Right ventricle myocardium superior (tissue), 1 donor: ENCODE measurements around the gene POLA2. TPM values are rescaled to one million over a fixed set of nuclear protein-coding genes. Genes with fewer than 3 reads are reported as not detected.
"Not testable (repeated sequence)": the region's sequence is repeated elsewhere in the genome, so short reads cannot be mapped to it uniquely, and the experiment has no call there.

Source experiments
- ATAC-seq: fragments of 200-7000 bp; cut with Tn5 transposase; one replicate; pipeline ENCODE4 v1.9.1; 2020; ENCODE audit warnings: mild to moderate bottlenecking; ENCODE audit not compliant: poor library complexity
- DNase-seq: peaks from one replicate; pipeline ENCODE4 v3.0.0-alpha.2; 2020
- intact Hi-C: fragments of 100-400 bp; cut with DNase I; formaldehyde crosslinking; loops from one replicate; pipeline ENCODE4 v1.11.2; 2022
- total RNA-seq: library from RNA; stranded (reverse); fragmentation: NEBNext Ultra II Directional; extraction: Animal tissue kit (Norgen Biotek cat#: 25700); gene quantifications from one replicate; pipeline ENCODE4 v1.2.1, GENCODE V29; 2021
- donor health status: DM: no; HTN: yes; CAD: no; lungs with severe emphysema.

Gene POLA2
- total RNA-seq, 1 donor from 2014 or later, result 4.9 TPM

DNA sequence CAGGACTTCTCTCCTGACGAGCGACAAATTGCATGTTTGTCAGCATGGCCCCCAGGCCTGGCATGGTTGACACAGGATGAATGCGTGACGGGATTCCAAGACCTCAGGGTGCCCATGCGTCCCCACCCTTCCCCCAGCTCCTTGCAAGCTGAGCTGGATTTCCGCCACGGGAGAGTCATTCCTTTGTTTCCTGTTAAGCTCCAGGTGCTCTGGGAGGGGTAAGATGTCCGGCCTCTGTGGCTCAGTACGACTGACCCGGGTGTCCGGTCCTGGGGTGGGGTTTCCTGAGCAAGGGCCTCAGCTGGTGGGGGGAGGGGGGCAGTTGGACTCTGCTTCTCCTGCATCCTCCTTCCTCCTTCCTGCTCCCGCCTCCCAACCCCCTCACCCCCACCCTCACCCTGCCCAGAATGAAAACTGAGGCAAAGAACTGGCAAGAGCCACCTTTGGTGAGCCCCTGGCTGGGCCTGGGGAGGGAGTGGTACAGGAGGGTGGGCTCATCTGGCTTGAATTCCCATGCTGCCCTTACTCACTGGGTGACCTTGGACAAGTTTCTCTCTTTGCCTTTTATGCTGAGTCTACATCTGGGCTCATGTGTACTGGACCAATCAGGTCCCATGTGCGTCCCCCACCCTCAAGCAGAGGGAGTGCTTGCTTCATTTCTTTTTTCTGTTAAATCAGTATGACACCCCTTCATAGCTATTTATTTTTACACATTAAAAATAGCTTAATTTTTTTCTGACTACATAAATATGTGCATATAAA, 55.4 kb downstream of the POLA2 start:
- intact Hi-C loops, result no loop called here
- peak; percentile 8 for ATAC-seq

DNA sequence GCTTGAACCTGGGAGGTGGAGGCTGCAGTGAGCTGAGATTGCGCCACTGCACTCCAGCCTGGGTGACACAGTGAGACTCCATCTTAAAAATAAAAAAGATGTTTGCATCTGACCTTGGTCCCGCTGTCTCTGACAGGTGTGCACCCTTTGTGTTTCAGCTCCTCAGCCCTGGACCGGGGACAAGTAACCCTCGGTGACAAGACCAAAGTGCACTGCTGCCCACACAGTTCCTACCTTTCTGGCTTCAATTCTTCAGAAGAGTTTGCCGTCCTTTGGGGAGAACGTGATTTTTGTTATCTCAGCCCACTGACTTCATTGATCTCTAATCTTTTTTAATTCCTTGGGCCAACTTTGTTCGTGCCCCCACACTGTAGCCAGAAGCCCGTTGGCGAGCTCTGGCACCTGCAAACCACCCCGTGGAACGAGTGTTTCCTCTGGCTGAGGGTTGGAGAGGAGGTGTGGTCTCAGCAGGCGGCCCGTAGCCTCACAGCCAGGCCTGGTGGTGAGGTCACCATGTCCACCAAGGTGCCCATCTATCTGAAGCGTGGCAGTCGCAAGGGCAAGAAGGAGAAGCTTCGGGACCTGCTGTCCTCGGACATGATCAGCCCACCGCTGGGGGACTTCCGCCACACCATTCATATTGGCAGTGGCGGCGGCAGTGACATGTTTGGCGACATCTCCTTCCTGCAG, 58.8 kb downstream of the POLA2 start:
- intact Hi-C loops, result no loop called here
- DNase-seq (no peak), ATAC-seq (no peak)

More for the DNA sequence above, 55.4 kb downstream of the POLA2 start:
- peak; percentile 85 for DNase-seq

DNA sequence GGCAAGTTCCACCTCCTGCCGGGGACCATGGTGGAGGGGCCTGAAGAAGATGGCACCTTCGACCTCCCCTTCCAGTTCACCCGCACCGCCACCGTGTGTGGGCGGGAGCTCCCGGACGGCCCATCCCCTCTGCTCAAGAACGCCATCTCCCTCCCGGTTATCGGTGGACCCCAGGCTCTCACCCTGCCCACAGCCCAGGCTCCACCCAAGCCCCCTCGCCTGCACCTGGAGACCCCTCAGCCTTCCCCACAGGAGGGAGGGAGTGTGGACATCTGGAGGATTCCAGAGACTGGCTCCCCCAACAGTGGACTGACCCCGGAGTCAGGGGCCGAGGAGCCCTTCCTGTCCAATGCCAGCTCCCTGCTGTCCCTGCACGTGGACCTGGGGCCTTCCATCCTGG, 59.3 kb downstream of the POLA2 start:
- ATAC-seq, result no peak
- DNase-seq, result no peak
- intact Hi-C loops, result no loop called here

DNA sequence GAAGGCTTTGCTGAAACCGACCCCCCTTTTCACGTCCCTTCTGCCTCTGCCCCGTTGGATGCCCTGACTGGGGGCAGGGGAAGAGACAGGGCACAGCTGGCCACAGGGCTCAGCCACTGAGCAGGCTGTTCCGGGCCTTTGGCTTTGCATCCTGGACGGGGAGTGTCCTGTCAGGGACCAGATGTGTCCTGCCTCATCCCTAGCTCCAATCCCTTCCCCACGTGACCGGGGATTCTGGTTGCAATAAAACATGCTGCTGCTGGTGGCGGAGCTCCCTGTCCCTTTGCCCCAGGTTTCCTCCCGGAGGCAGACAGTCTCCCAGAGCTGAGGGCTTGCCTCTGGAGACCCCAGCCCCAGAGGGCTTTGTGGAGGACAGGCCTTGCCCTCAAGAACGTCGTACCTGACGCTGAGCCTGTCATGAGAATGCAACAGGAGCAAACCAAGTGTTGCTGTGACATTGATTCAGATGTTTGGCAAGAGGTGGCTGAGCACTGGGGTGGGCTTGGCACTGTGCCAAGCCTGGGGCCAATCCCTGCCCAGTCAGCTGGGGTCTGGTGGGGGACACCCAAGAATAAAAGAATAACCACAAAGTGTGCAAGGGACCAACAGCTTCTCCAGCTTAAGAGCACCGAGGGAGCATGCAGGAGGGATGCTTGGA, 60.2 kb downstream of the POLA2 start:
- intact Hi-C loops, result no loop called here
- no peak for ATAC-seq
- DNase-seq, result no peak

DNA sequence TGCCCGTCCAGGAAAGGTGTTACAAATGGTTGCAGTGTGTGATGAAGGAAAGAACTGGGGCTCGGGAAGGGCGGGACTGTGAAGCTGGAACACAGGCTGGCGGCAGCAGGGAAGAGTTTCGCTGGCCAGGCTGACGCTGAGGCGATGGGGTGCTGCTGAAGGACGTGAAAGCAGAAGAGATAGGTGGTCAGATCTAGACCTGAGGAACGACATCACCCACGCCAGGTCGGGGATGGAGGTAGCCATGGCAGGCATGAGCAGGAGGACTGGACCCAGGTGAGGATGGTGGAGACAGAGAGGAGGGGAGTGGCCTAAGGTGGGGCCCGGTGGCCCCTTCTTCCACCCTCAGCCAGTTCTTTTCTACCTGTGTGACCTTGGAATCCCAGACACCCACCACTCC, 62.1 kb downstream of the POLA2 start:
- DNase-seq (no peak), ATAC-seq (peak; percentile 13)
- intact Hi-C loops, result no loop called here

DNA sequence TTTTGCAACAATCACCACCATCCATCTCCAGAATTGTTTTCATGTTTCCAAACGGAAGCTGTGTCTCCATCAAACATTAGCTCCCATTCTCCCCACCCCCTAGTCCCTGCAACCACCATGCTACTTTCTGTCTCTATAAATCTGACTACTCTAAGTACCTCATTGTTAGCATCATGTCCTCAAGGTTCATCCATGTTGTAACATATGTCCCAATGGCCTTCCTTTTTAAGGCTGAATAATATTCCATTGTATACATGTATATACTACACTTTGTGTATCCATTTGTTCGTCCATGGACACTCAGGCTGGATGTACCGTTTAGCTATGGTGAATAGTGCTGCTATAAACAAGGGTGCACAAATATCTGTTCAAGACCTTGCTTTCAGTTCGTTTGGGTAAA, 63.7 kb downstream of the POLA2 start:
- no peak for DNase-seq
- intact Hi-C loops, result no loop called here
- ATAC-seq, result no peak

DNA sequence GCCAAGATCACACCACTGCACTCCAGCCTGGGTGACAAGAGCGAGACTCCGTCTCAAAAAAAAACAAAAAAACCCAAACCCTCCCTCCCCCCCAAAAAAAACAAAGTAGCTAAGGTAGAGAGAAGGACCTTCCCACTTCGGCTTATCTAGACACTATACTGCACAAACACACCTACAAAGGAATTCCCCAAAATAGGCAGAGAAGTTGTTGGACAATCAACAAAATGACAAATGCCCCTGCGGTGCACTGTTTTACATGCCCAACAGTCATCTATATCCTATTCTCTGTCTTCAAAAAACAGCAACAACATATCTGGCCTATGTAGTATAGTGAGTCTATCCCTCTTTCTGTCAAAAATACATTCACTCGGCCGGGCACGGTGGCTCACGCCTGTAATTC, 65.3 kb downstream of the POLA2 start:
- DNase-seq (no peak), ATAC-seq (no peak)
- intact Hi-C loops, result no loop called here

DNA sequence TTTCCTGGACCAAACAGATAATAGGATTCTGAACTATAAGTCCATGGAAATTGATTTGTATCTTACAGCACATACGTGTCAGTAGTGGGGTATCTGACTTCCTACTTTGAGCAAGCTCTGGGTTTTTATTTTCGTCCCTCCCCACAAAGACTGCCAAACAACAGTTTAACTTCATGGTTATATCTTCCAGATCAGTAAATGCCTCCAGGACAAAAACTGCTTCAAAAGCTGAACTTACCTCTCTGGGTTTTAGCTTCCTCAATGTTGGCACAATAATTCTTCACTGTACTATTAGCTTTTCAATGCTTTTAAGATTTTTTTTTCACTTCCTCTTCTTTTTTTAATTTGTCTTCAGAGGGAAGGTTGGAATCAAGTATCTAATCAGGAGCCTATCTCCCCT, 67.7 kb downstream of the POLA2 start:
- no peak for ATAC-seq
- intact Hi-C loops, result no loop called here
- DNase-seq, result no peak

DNA sequence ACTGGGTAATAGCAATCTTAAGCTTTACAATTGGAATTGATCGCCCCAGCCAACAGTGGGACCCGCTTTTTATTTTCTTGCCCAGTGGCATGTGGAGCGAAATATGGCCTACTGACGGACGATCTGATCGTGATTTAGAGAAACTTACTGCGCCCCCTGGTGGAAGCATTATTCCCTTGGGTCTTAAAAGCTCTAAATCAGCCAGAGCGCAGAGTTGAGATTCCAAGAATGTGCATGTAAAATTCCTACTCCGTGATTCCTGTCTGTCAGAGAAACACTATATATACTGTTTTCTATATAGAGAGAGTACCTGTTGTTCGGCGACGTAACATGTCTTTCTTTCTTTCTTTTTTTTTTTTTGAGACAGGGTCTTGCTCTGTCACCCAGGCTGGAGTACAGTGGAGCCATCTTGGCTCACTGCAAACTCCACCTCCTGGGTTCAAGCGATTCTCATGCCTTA, 68.2 kb downstream of the POLA2 start:
- peak; percentile 41 for ATAC-seq
- intact Hi-C loops, result no loop called here
- DNase-seq, result peak; percentile 72

DNA sequence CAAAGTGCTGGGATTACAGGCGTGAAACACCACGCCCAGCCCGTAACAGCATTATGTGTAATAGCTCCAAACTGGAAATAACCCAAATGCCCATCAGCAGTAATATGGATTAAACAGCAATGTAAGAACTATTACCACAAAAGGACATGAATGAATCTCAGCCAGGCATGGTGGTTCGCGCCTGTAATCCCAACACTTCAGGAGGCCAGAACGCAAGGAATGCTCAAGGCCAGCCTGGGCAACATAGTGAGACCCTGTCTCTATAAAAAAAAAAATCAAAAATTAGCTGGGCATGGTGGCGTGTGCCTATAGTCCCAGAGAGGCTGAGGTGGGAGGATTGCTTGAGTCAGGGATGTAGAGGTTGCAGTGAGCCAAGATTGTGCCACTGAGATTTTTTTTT, 68.8 kb downstream of the POLA2 start:
- intact Hi-C loops, result no loop called here
- ATAC-seq, result no peak
- no peak for DNase-seq

DNA sequence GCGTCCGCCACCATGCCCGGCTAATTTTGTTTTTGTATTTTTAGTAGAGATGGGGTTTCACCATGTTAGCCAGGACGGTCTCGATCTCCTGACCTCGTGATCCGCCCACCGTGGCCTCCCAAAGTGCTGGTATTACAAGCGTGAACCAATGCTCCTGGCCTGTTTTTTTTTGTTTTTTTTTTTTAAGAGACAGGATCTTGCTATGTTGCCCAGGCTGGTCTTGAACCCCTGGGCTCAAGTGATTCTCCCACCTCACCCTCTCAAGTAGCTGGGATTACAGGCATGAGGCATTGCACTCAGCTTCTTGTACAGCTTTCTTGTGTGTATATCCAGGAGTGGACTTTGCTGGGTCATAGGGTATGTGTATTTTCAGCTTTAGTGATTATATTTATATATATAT, 70.8 kb downstream of the POLA2 start:
- ATAC-seq, intact Hi-C loops: not testable (repeated sequence)
- peak; percentile 24 for DNase-seq

DNA sequence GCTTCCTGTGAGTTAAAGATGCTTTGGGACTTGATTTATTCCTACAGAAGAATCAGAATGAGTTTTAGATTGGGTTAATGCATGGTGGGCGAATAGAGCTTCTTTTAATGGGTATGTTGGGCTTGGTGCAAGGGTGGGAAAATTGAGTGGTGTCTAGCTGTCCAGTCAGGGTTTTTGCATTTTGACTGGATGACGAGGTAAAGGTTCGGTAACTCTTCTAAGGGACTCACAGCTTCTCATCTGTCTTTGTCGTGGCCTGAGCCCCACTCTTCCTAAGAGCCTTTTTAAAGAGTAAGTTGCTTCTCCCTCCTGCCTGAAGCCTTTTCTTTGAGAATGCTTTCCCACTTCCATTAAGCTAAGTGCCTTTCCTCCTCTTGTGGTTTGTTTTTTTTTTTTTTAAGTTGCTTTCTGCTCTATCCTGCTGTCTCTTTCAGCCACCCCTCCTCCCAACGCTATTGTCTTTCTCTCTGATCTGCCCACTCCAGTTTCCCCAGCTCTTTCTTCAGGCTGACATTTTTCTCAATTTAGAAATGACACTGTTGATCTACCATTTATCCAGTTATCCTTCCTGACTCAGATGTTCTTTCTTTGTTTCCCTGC, 73.0 kb downstream of the POLA2 start:
- ATAC-seq (no peak), DNase-seq (no peak)
- intact Hi-C loops, result no loop called here

DNA sequence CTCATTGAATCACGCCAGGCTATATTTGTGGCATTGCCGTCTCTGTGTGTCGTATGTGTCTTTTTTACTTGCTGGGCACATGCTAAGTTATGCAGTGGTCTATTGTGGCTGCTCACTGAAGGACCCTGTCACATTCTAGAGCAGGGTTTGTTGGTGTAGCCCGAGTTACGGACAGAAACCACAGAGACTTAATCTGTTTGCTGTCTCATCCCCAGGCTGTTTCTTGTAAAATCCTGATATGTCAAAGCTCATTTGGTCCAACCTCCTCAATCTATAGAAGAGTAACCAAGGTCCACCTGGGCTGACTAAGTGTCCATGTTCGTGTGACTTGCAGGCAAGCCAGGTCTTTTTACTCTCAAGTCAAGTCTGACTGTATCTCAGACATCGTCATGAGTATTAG, 76.9 kb downstream of the POLA2 start:
- DNase-seq, result no peak
- no peak for ATAC-seq
- intact Hi-C loops, result no loop called here

DNA sequence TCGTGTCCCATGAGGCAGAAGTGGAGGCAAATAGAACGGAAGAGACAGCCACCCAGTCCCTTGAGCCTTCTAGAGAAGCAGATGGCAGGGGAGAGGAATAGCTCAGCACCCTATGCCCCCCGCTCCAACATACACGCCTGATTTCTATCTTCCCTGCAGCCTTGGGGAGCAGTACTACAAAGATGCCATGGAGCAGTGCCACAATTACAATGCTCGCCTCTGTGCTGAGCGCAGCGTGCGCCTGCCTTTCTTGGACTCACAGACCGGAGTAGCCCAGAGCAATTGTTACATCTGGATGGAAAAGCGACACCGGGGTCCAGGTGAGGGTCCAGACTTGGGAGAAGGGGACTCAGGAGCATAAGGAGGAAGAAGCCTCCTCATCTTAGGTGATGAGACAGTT, 78.5 kb downstream of the POLA2 start:
- DNase-seq (no peak), ATAC-seq (no peak)
- intact Hi-C loops, result no loop called here

DNA sequence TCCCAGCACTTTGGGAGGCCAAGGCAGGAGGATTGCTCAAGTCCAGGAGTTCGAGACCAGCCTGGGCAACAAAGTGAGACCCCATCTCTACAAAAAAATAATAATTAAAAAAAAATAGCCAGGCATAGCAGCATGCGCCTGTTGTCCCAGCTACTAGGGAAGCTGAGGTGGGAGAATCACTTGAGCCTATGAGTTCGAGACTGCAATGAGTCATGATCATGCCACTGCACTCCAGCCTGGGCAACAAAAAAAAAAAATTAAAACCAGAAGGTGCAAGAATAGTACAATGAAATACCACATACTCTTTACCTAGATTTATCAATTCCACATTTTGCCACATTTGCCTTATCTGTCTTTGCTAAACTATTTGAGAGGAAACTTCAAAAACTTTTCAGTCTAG, 80.1 kb downstream of the POLA2 start:
- DNase-seq (no peak), ATAC-seq (no peak)
- intact Hi-C loops, result no loop called here

Other genes with a start within 250 kb of the POLA2 start
- gene ARL2, start 247.8 kb upstream of the POLA2 start, total RNA-seq, result 126 TPM
- 18.0 TPM for gene SNX15, start 234.5 kb upstream of the POLA2 start, total RNA-seq
- gene SAC3D1, start 220.8 kb upstream of the POLA2 start, total RNA-seq, result 7.8 TPM
- gene NAALADL1, start 203.4 kb upstream of the POLA2 start, total RNA-seq, result 3.1 TPM
- 1.4 TPM for gene CDCA5, start 177.9 kb upstream of the POLA2 start, total RNA-seq
- gene ZFPL1, start 177.7 kb upstream of the POLA2 start, total RNA-seq, result 19.9 TPM
- 88.1 TPM for gene VPS51, start 165.7 kb upstream of the POLA2 start, total RNA-seq
- 72.4 TPM for gene TM7SF2, start 150.1 kb upstream of the POLA2 start, total RNA-seq
- 5.7 TPM for gene ZNHIT2, start 144.3 kb upstream of the POLA2 start, total RNA-seq
- gene FAU, start 139.8 kb upstream of the POLA2 start, total RNA-seq, result 666 TPM
- 33.5 TPM for gene MRPL49, start 139.6 kb upstream of the POLA2 start, total RNA-seq
- gene SYVN1, start 127.4 kb upstream of the POLA2 start, total RNA-seq, result 29.9 TPM
- not detected for gene SPDYC, start 91.7 kb upstream of the POLA2 start, total RNA-seq
- gene CAPN1, start 80.0 kb upstream of the POLA2 start, total RNA-seq, result 66.9 TPM
- gene CDC42EP2, start 52.9 kb downstream of the POLA2 start, total RNA-seq, result 14.0 TPM
- 49.3 TPM for gene DPF2, start 71.9 kb downstream of the POLA2 start, total RNA-seq
- 1.0 TPM for gene TIGD3, start 92.8 kb downstream of the POLA2 start, total RNA-seq
- gene SLC25A45, start 120.7 kb downstream of the POLA2 start, total RNA-seq, result 5.3 TPM
- gene FRMD8, start 124.7 kb downstream of the POLA2 start, total RNA-seq, result 8.6 TPM
- gene NEAT1, start 160.8 kb downstream of the POLA2 start, total RNA-seq, result 451 TPM
- gene MALAT1, start 237.1 kb downstream of the POLA2 start, total RNA-seq, result 5,573 TPM